Prostate gland (tissue), 2 donors: Measurements from ENCODE around the gene RNF44.

ENCODE experiments used
- CTCF ChIP-seq, 4 experiments: fragments of 200-600 bp in 2 of 4; fragments of 450-650 bp in 2 of 4; sonication (generic) in 2 of 4; IDR thresholded peaks; 1 replicate in 3 of 4; 2 replicates in 1 of 4; pipeline ENCODE4 v1.5.1; 2016 to 2019; ENCODE audit warnings: antibody characterized with exemption in 4 of 4, mild to moderate bottlenecking in 2 of 4, moderate library complexity in 2 of 4
- POLR2A ChIP-seq: fragments of 450-650 bp; IDR thresholded peaks from one replicate; pipeline ENCODE4 v1.6.1; 2016; ENCODE audit warnings: antibody characterized with exemption, mild to moderate bottlenecking
- POLR2AphosphoS5 ChIP-seq: sonication (generic); formaldehyde crosslinking; IDR thresholded peaks from one replicate; pipeline ENCODE4 v1.6.1; 2017; ENCODE audit warnings: antibody characterized with exemption

DNA sequence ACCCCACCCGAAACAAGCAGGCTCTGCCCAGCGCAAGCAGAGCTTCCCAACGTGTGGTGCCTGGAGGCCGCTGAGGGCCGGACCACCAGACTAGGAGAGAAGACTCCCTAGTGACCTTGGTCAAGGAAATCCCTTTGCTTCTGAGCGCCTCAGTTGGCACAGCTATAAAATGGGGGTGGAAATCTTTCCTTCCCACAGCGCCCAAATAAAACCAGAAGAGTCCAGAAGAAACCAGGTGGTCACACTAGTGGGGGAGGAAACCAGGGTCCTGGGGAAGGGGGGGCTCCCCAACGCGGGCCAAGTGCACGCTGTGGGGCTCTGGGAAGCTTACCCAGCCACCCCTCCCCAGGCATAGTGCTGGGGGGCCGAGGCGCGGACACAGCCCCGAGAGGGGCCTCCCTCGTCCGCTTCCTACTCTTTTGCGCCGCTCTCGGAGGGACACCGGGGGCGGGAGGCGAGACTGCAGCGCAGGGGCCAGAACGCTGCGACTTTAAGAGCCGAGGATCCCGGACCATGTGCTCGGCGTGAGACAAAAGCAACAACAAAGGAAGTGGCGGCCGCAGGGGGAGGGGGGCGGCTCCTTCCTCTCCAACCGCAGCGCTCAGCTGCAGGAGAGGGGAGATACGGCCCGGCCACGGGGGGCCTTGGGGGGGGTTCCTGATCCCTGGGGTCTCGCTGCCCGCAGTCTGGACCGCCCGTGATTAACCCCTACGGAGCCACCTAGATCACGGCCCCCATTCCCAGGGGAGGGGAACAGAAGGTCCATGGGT lies 885 bp downstream of the RNF44 start:
- TF ChIP-seq CTCF (IDR thresholded peaks at IDR 0.05) (peak in 1 of 4 experiments; percentile 18), POLR2AphosphoS5 (peak; percentile 50), POLR2A (peak; percentile 40)
